PC-3 (cell line): ENCODE data around the gene NFATC2. TPM values are rescaled to one million over a fixed set of nuclear protein-coding genes. Genes with fewer than 3 reads are reported as not detected.

Experiments used
- ATAC-seq: fragments of 200-7000 bp; cut with Tn5 transposase; 2 replicates; pipeline ENCODE4 v1.9.1; 2020; ENCODE audit warnings: mild to moderate bottlenecking, moderate library complexity
- BruUV-seq: library from RNA; stranded (reverse); fragments of 400-500 nt; replicated peaks from 2 replicates; lab custom pipeline; 2021; lab: Mats Ljungman, UMichigan
- CTCF ChIA-PET: fragments of 300-600 bp; sonication (Branson Sonifier 250); formaldehyde crosslinking; loops from one replicate; lab custom pipeline; 2022; ENCODE audit warnings: antibody characterized with exemption; lab: Charles Lee
- POLR2A ChIA-PET: fragments of 300-600 bp; sonication (Branson Sonifier 250); formaldehyde crosslinking; loops from one replicate; lab custom pipeline; 2022; ENCODE audit warnings: antibody characterized with exemption; ENCODE audit not compliant: unreplicated experiment; lab: Charles Lee
- DNase-seq: peaks from one replicate; pipeline ENCODE4 v3.0.0-alpha.2; 2015
- H2AFZ ChIP-seq: fragments of 300-600 bp; sonication (generic); 2 replicates; pipeline ENCODE4 v1.6.0; 2016; ENCODE audit warnings: antibody characterized with exemption, low read length
- H3F3A ChIP-seq: fragments of 300-600 bp; sonication (generic); one replicate; pipeline ENCODE4 v1.6.0; 2017; ENCODE audit warnings: antibody characterized with exemption, low read length, control low read depth, mild to moderate bottlenecking; ENCODE audit not compliant: unreplicated experiment
- H3K27ac ChIP-seq: fragments of 300-600 bp; sonication (generic); 2 replicates; pipeline ENCODE4 v1.5.1; 2016; ENCODE audit warnings: mild to moderate bottlenecking, low read length
- H3K27me3 ChIP-seq: fragments of 300-600 bp; sonication (generic); 2 replicates; pipeline ENCODE4 v1.6.1; 2016; ENCODE audit warnings: low read length, mixed read lengths
- H3K36me3 ChIP-seq: fragments of 300-600 bp; sonication (generic); 2 replicates; pipeline ENCODE4 v1.6.1; 2016; ENCODE audit warnings: low read depth, mixed run types, low read length, mixed read lengths
- H3K4me1 ChIP-seq: fragments of 300-600 bp; sonication (generic); 2 replicates; pipeline ENCODE4 v1.5.1; 2016; ENCODE audit warnings: low read length; ENCODE audit not compliant: insufficient read depth
- H3K4me2 ChIP-seq: fragments of 300-600 bp; sonication (generic); 2 replicates; pipeline ENCODE4 v1.6.0; 2016; ENCODE audit warnings: low read length
- H3K4me3 ChIP-seq: fragments of 300-600 bp; sonication (generic); 2 replicates; pipeline ENCODE4 v1.5.1; 2016; ENCODE audit warnings: mild to moderate bottlenecking, low read length, mixed read lengths
- H3K79me2 ChIP-seq: fragments of 300-600 bp; sonication (generic); 2 replicates; pipeline ENCODE4 v1.6.1; 2017; ENCODE audit warnings: low read length, mixed read lengths
- H3K9ac ChIP-seq: fragments of 300-600 bp; sonication (generic); 2 replicates; pipeline ENCODE4 v1.6.0; 2016; ENCODE audit warnings: mild to moderate bottlenecking, low read length
- H3K9me2 ChIP-seq: fragments of 300-600 bp; sonication (generic); replicated peaks from 2 replicates; pipeline ENCODE4 v1.6.1; 2016; ENCODE audit warnings: mixed run types, low read length, mixed read lengths
- H3K9me3 ChIP-seq: fragments of 300-600 bp; sonication (generic); 2 replicates; pipeline ENCODE4 v1.6.1; 2016; ENCODE audit warnings: low read length, mixed read lengths
- H4K20me1 ChIP-seq: fragments of 300-600 bp; sonication (generic); 2 replicates; pipeline ENCODE4 v1.6.1; 2016; ENCODE audit warnings: low read length, mixed read lengths
- CTCF ChIP-seq: fragments of 300-600 bp; sonication (generic); conservative IDR thresholded peaks from 2 replicates; pipeline ENCODE4 v1.5.1; 2017; ENCODE audit warnings: antibody characterized with exemption, low read depth, mild to moderate bottlenecking, low read length
- EZH2 ChIP-seq: fragments of 300-600 bp; sonication (generic); IDR thresholded peaks from one replicate; pipeline ENCODE4 v1.6.1; 2017; ENCODE audit warnings: antibody characterized with exemption, mild to moderate bottlenecking, low read length; ENCODE audit not compliant: unreplicated experiment
- EZH2phosphoT487 ChIP-seq: fragments of 300-600 bp; sonication (generic); IDR thresholded peaks from 2 replicates; pipeline ENCODE4 v1.6.1; 2018; ENCODE audit warnings: mild to moderate bottlenecking, antibody characterized with exemption, low read length, borderline replicate concordance
- intact Hi-C: fragments of 100-400 bp; cut with micrococcal nuclease; formaldehyde crosslinking; loops from 2 replicates; pipeline ENCODE4 v1.9.0; 2023
- total RNA-seq: library from RNA; depleted of rRNA; stranded (reverse); fragments of >200 nt; gene quantifications from 2 replicates; pipeline ENCODE4 v1.2.3, GENCODE V29; 2014

Gene NFATC2
- total RNA-seq, 1 experiment from 2014 or later, result 12.9 TPM

GRCh38 chr20:51341581-51341980, 200.9 kb downstream of the NFATC2 start:
- CTCF ChIA-PET, result no interaction called here

DNA sequence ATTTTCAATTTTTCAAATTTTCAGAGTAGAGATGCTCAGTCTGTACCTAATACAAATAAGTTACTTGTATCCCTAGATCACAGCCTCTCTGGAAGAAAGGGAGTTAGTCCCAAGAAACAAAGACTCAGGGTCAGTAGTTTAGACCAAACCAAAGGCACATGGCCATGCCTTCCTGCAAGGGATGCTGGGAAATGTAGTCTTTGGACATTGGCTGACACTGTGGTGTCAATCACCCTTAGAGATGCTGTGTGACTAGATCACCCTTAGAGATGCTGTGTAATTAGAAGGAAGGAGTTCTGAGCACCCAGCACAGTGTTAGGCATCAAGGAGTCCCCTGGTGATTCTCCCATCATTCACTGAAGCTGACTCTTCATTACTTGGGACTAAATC, 202.1 kb downstream of the NFATC2 start:
- POLR2A ChIA-PET, result no interaction called here
- ATAC-seq, result no peak
- Histone ChIP-seq H3K4me3 (no peak overlapping the region), H3K27ac (no peak overlapping the region), H3K9me2 (no peaks in the 10 kb centered on the region), H3K4me2 (no peak overlapping the region), H3K9me3 (no peaks in the 10 kb centered on the region), H3K27me3 (no peaks in the 10 kb centered on the region), H3K36me3 (no peaks in the 10 kb centered on the region), H2AFZ (no peak overlapping the region), H3K4me1 (peaks cover 26% of the 10 kb centered on the region), H3K79me2 (no peaks in the 10 kb centered on the region), H3F3A (no peaks in the 10 kb centered on the region), H3K9ac (no peak overlapping the region), H4K20me1 (no peaks in the 10 kb centered on the region)
- TF ChIP-seq EZH2phosphoT487, result no peak
- TF ChIP-seq CTCF, result no peak
- TF ChIP-seq EZH2, result no peak
- intact Hi-C loops, result no loop called here
- BruUV-seq, result no TSS peak
- CTCF ChIA-PET, result no interaction called here
- no peak for DNase-seq

More at GRCh38 chr20:51341581-51341980, 200.9 kb downstream of the NFATC2 start:
- H4K20me1 ChIP-seq, result no peaks in the 10 kb centered on the region
- H3K9ac ChIP-seq, result no peak overlapping the region
- H3K4me2 ChIP-seq, result no peak overlapping the region
- no peak overlapping the region for H3K4me3 ChIP-seq
- H3K9me3 ChIP-seq, result no peaks in the 10 kb centered on the region
- DNase-seq (no peak), ATAC-seq (no peak)
- intact Hi-C loops, result no loop called here
- BruUV-seq, result no TSS peak
- no peaks in the 10 kb centered on the region for H3K36me3 ChIP-seq
- no peak for TF ChIP-seq EZH2phosphoT487
- no peak for TF ChIP-seq EZH2
- no peak for TF ChIP-seq CTCF
- POLR2A ChIA-PET, result no interaction called here
- H3K9me2 ChIP-seq, result no peaks in the 10 kb centered on the region
- H3K27me3 ChIP-seq, result no peaks in the 10 kb centered on the region
- peaks cover 28% of the 10 kb centered on the region for H3K4me1 ChIP-seq
- no peaks in the 10 kb centered on the region for H3K79me2 ChIP-seq
- no peaks in the 10 kb centered on the region for H3F3A ChIP-seq
- no peak overlapping the region for H3K27ac ChIP-seq
- H2AFZ ChIP-seq, result no peak overlapping the region

- Histone ChIP-seq H3K4me3 (no peak overlapping the region), H3K27me3 (no peaks in the 10 kb centered on the region), H3K27ac (no peak overlapping the region), H3F3A (no peaks in the 10 kb centered on the region), H3K79me2 (no peaks in the 10 kb centered on the region), H3K9me3 (no peaks in the 10 kb centered on the region), H3K36me3 (no peaks in the 10 kb centered on the region), H3K4me1 (peaks cover 26% of the 10 kb centered on the region), H3K9me2 (no peaks in the 10 kb centered on the region), H4K20me1 (no peaks in the 10 kb centered on the region), H3K4me2 (no peak overlapping the region), H3K9ac (no peak overlapping the region), H2AFZ (no peak overlapping the region)
- ATAC-seq (no peak), DNase-seq (no peak)
- TF ChIP-seq EZH2phosphoT487 (no peak), CTCF (no peak), EZH2 (no peak)
- BruUV-seq, result no TSS peak
- CTCF ChIA-PET, result interaction anchor here (0.6 kb wide), 1 partner anchor 547 kb away, joined by 11 read pairs; no protein-coding TSS in a partner anchor
- intact Hi-C loops, result no loop called here
- POLR2A ChIA-PET, result interaction anchor here (0.6 kb wide), 1 partner anchor 758 kb away, joined by 11 read pairs; no protein-coding TSS in a partner anchor
Measured at GRCh38 chr20:51339721-51340450, 202.6 kb downstream of the NFATC2 start.
